ENCODE results near the gene WNT3. TPM values are rescaled to one million over a fixed set of nuclear protein-coding genes. Genes with fewer than 3 reads are reported as not detected.
"Not testable (repeated sequence)": the region's sequence is repeated elsewhere in the genome, so short reads cannot be mapped to it uniquely, and the experiment has no call there.

Gene WNT3
- total and polyA plus RNA-seq, 11 donors = 0.32 to 2.2 (median 1.2) TPM

DNA sequence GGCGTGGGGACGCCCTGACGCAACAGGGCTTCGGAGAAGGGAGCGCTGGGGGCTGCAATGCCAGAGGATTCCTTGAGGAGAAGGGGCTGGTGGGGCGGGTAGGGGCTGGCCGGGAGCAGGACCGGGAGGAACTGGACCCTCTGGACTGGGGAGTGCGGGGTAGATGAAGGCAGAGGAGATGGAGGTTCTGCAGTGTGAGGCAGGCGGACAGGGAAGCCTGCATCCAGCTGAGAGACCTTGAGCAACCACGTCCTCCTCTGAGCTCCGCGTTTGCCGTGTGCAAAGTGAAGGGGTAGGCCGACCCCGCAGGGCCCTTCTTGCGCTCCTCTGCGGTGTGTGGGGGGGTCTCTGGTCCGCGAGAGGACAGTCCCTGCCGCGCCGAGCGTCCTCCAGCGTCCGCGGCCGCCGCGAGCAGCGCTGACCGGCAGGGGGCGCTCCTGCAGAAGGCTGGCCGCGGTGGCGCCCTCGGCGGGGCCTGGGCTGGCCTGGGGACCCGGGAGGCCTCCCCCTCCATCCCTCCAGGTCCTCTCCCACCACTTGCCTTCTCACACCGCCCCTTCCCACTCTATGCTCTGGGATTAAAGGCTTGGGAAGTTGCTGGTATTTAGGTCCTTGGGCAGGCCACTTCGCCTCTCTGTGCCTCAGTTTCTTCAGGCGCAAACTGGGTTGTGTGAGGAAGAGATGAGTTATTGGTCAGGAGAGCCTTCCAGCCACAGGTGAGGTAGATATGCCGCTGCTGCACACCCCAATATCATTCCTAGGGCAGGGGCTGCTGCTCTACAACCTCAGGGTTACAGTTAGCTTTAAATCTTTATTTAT, 23.3 kb upstream of the WNT3 start:
- ATAC-seq (peak in 2 of 4 donors; percentile 73 to 76), DNase-seq (no peak)
- Histone ChIP-seq H3K36me3 (no peaks in the 10 kb centered on the region), H3K27me3 (peaks cover 3 to 35% (median 15%) of the 10 kb centered on the region in 9 donors), H3K9me3 (peaks cover 0 to 10% (median 3%) of the 10 kb centered on the region in 12 donors), H3K4me1 (peaks cover 0 to 8% (median 0%) of the 10 kb centered on the region in 12 donors), H3K4me3 (no peak overlapping the region), H3K27ac (no peak overlapping the region)
- TF ChIP-seq CTCF (IDR thresholded peaks at IDR 0.05) (peak; percentile 64 to 92 (median 77)), POLR2A (IDR thresholded peaks at IDR 0.05) (no peak)
- WGBS, 4 donors = 15 to 26% (median 18%) methylated on average over 24 to 43 of the region's 43 CpGs
- intact Hi-C loops (cut with DNase I) = loop anchor here (1.0 to 10.0 kb wide), 11 partner anchors 81 to 163 kb away; partner anchors contain the start of gene GOSR2 (in 2 of the 10)

DNA sequence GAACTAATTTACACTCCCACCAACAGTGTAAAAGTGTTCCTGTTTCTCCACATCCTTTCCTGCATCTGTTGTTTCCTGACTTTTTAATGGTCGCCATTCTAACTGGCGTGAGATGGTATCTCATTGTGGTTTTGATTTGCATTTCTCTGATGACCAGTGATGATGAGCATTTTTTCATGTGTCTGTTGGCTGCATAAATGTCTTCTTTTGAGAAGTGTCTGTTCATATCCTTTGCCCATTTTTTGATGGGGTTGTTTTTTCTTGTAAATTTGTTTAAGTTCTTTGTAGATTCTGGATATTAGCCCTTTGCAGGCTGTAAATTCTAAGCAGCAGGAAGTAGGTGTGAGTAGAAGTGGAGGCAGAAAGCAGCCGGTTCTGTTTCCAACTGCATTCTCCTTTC, 22.1 kb upstream of the WNT3 start:
- H3K36me3 ChIP-seq, ATAC-seq, H3K4me3 ChIP-seq, H3K4me1 ChIP-seq, H3K27ac ChIP-seq, DNase-seq: not testable (repeated sequence)
- Histone ChIP-seq H3K9me3 (peaks cover 0 to 10% (median 3%) of the 10 kb centered on the region in 12 donors), H3K27me3 (peaks cover 3 to 32% (median 15%) of the 10 kb centered on the region in 9 donors)
- 56 to 64% (median 60%) methylated on average over 3 of the region's 3 CpGs for WGBS, 4 donors
- intact Hi-C loops (cut with DNase I) = loop anchor here in 8 of 10 donors (2.0 to 10.0 kb wide), 8 partner anchors 82 to 164 kb away; partner anchors contain the start of gene GOSR2 (in 2 of the 8)

DNA sequence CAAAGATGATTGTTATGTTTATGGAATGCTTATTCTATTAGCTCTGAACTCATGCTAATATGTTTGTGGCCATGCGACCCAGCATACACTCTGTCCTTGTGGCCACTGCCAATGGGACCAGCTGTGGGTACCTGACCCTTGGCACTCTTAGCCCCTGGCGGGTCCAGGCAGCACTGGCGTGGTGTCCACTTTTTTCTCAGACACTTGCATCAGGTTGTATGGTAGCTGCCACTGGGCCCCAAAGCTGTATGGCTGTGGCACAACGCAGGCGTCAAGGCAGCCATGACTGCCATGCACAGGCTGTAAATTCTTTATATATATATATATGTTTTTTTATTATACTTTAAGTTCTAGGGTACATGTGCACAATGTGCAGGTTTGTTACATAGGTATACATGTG, 20.7 kb upstream of the WNT3 start:
- Histone ChIP-seq H3K27ac (no peak overlapping the region), H3K4me3 (no peak overlapping the region), H3K27me3 (peaks cover 3 to 29% (median 15%) of the 10 kb centered on the region in 9 donors), H3K9me3 (peaks cover 0 to 10% (median 3%) of the 10 kb centered on the region in 12 donors), H3K4me1 (peaks cover 0 to 8% (median 0%) of the 10 kb centered on the region in 12 donors), H3K36me3 (no peaks in the 10 kb centered on the region)
- 91 to 94% (median 92%) methylated on average over 5 of the region's 5 CpGs for WGBS, 4 donors
- ATAC-seq = no peak
- intact Hi-C loops (cut with DNase I) = loop anchor here in 1 of 10 donors (10.0 kb wide), 1 partner anchor 54 kb away; no protein-coding TSS in a partner anchor
- TF ChIP-seq CTCF (IDR thresholded peaks at IDR 0.05) (no peak), POLR2A (IDR thresholded peaks at IDR 0.05) (no peak)
- DNase-seq = no peak

DNA sequence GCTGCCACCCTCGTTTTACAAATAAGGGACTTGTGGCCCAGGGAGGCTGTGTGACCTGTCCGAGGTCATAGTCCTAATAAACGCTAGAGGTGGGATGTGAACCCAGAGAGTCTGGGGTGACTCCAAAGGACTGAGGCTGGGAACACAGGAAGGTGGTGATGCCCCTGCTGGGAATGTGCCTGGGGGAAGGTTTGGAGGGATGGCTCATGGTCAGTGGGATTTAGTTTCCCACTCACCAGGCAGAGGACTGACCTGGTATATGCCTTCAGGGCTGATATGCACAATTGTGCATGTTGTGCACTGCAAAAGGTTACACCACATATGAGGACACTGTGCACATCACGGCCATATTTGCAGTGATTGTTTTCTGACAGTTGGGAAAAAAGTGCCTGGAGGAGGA, 19.0 kb upstream of the WNT3 start:
- no peaks in the 10 kb centered on the region for H3K36me3 ChIP-seq
- intact Hi-C loops (cut with DNase I) = loop anchor here in 1 of 10 donors (10.0 kb wide), 1 partner anchor 53 kb away; no protein-coding TSS in a partner anchor
- H3K4me1 ChIP-seq = peaks cover 0 to 8% (median 0%) of the 10 kb centered on the region in 12 donors
- DNase-seq = no peak
- peaks cover 3 to 29% (median 15%) of the 10 kb centered on the region in 9 donors for H3K27me3 ChIP-seq
- 53 to 82% (median 72%) methylated on average over 4 of the region's 4 CpGs for WGBS, 4 donors
- H3K9me3 ChIP-seq = peaks cover 0 to under 1% (median 0%) of the 10 kb centered on the region in 12 donors
- H3K27ac ChIP-seq = no peak overlapping the region
- TF ChIP-seq CTCF (IDR thresholded peaks at IDR 0.05) = no peak
- TF ChIP-seq POLR2A (IDR thresholded peaks at IDR 0.05) = no peak
- H3K4me3 ChIP-seq = no peak overlapping the region
- ATAC-seq = no peak

Measured in heart left ventricle (tissue), 16 donors.